Sciatic nerve (tissue), 2 donors: Measurements from ENCODE around the gene LAMTOR2. TPM values are rescaled to one million over a fixed set of nuclear protein-coding genes. Genes with fewer than 3 reads are reported as not detected.

Experiments
- ATAC-seq: fragments of 200-7000 bp; cut with Tn5 transposase; one replicate; pipeline ENCODE4 v1.9.1; 2020; ENCODE audit warnings: mild to moderate bottlenecking, moderate library complexity
- DNase-seq: peaks from one replicate; pipeline ENCODE4 v3.0.0-alpha.2; 2020; ENCODE audit warnings: low spot score
- intact Hi-C: fragments of 100-400 bp; cut with DNase I; formaldehyde crosslinking; loops from one replicate; pipeline ENCODE4 v1.14.2; 2022
- total RNA-seq: library from RNA; stranded (reverse); fragmentation: NEBNext Ultra II Directional; extraction: Animal tissue kit (Norgen Biotek cat#: 25700); gene quantifications from one replicate; pipeline ENCODE4 v1.2.1, GENCODE V29; 2021
- donor health status: DM: no; HTN: no; CAD: no.
- donor health status: DM: no; HTN: no; CAD: no.

Gene LAMTOR2
- total RNA-seq, 1 donor from 2014 or later, result 35.8 TPM

GRCh38 chr1:156108057-156108456 lies 53.5 kb downstream of the LAMTOR2 start:
- ATAC-seq (no peak), DNase-seq (no peak)
- intact Hi-C loops, result no loop called here

Other genes starting within 250 kb of the LAMTOR2 start
- gene GON4L, start 197.6 kb upstream of the LAMTOR2 start, total RNA-seq, result 79.6 TPM
- 45.0 TPM for gene SYT11, start 195.2 kb upstream of the LAMTOR2 start, total RNA-seq
- 38.8 TPM for gene RIT1, start 143.4 kb upstream of the LAMTOR2 start, total RNA-seq
- 65.4 TPM for gene KHDC4, start 120.4 kb upstream of the LAMTOR2 start, total RNA-seq
- not detected for gene RXFP4, start 113.1 kb upstream of the LAMTOR2 start, total RNA-seq
- gene ARHGEF2, start 76.2 kb upstream of the LAMTOR2 start, total RNA-seq, result 196 TPM
- 126 TPM for gene SSR2, start 33.8 kb upstream of the LAMTOR2 start, total RNA-seq
- 37.6 TPM for gene UBQLN4, start 984 bp upstream of the LAMTOR2 start, total RNA-seq
- not detected for gene RAB25, start 6.4 kb downstream of the LAMTOR2 start, total RNA-seq
- 1.2 TPM for gene MEX3A, start 27.7 kb downstream of the LAMTOR2 start, total RNA-seq
- gene LMNA, start 59.9 kb downstream of the LAMTOR2 start, total RNA-seq, result 322 TPM
- gene SEMA4A, start 98.8 kb downstream of the LAMTOR2 start, total RNA-seq, result 8.4 TPM
- gene SLC25A44, start 139.3 kb downstream of the LAMTOR2 start, total RNA-seq, result 16.3 TPM
- 37.4 TPM for gene PMF1, start 158.2 kb downstream of the LAMTOR2 start, total RNA-seq
- 5.1 TPM for gene BGLAP, start 187.4 kb downstream of the LAMTOR2 start, total RNA-seq
- gene PAQR6, start 193.3 kb downstream of the LAMTOR2 start, total RNA-seq, result 48.9 TPM
- gene SMG5, start 228.0 kb downstream of the LAMTOR2 start, total RNA-seq, result 64.0 TPM
- 3.1 TPM for gene TMEM79, start 229.5 kb downstream of the LAMTOR2 start, total RNA-seq
- 39.0 TPM for gene GLMP, start 240.9 kb downstream of the LAMTOR2 start, total RNA-seq
- gene VHLL, start 244.5 kb downstream of the LAMTOR2 start, total RNA-seq, result not detected